GM23338 (cell line): ENCODE measurements around the gene FGF4. TPM values are rescaled to one million over a fixed set of nuclear protein-coding genes. Genes with fewer than 3 reads are reported as not detected.

Experiments used
- ATAC-seq: fragments of 200-7000 bp; cut with Tn5 transposase; 3 replicates; pipeline ENCODE4 v1.9.1; 2020
- DNase-seq: peaks from one replicate; pipeline ENCODE4 v3.0.0-alpha.2; 2015; ENCODE audit warnings: low spot score
- H2AFZ ChIP-seq: fragments of 200-600 bp; sonication (generic); 2 replicates; pipeline ENCODE4 v1.8.0; 2016; ENCODE audit warnings: antibody characterized with exemption, mild to moderate bottlenecking, moderate library complexity
- H3F3A ChIP-seq: fragments of 200-600 bp; sonication (generic); replicated peaks from 2 replicates; pipeline ENCODE4 v1.8.0; 2017; ENCODE audit warnings: antibody characterized with exemption, mixed run types, low read depth
- H3K27ac ChIP-seq: fragments of 200-600 bp; sonication (generic); 2 replicates; pipeline ENCODE4 v1.6.1; 2016; ENCODE audit warnings: low read depth
- H3K27me3 ChIP-seq: fragments of 200-600 bp; sonication (generic); 2 replicates; pipeline ENCODE4 v1.8.0; 2016; ENCODE audit warnings: mild to moderate bottlenecking, mixed run types, moderate library complexity; ENCODE audit not compliant: insufficient read depth
- H3K36me3 ChIP-seq: fragments of 200-600 bp; sonication (generic); 2 replicates; pipeline ENCODE4 v1.8.0; 2016; ENCODE audit warnings: mild to moderate bottlenecking; ENCODE audit not compliant: insufficient read depth
- H3K4me1 ChIP-seq: fragments of 200-600 bp; sonication (generic); 2 replicates; pipeline ENCODE4 v1.8.0; 2016; ENCODE audit warnings: mild to moderate bottlenecking, moderate library complexity; ENCODE audit not compliant: insufficient read depth
- H3K4me2 ChIP-seq: fragments of 200-600 bp; sonication (generic); 2 replicates; pipeline ENCODE4 v1.7.1; 2017; ENCODE audit warnings: mixed run types
- H3K4me3 ChIP-seq: fragments of 200-600 bp; sonication (generic); 2 replicates; pipeline ENCODE4 v1.6.1; 2016; ENCODE audit warnings: mixed run types
- H3K79me2 ChIP-seq: fragments of 200-600 bp; sonication (generic); replicated peaks from 2 replicates; pipeline ENCODE4 v1.8.0; 2017; ENCODE audit warnings: mild to moderate bottlenecking; ENCODE audit not compliant: insufficient read depth
- H3K9me2 ChIP-seq: fragments of 200-600 bp; sonication (generic); 2 replicates; pipeline ENCODE4 v1.8.0; 2017; ENCODE audit not compliant: insufficient read depth
- H4K20me1 ChIP-seq: fragments of 200-600 bp; sonication (generic); replicated peaks from 2 replicates; pipeline ENCODE4 v1.8.0; 2017; ENCODE audit warnings: mild to moderate bottlenecking; ENCODE audit not compliant: insufficient read depth
- H3K27ac Mint-ChIP-seq: 2 replicates; pipeline ENCODE4 v1.8.0; 2020; ENCODE audit warnings: inconsistent platforms, mild to moderate bottlenecking, moderate library complexity, mixed read lengths
- H3K27me3 Mint-ChIP-seq: 3 replicates; pipeline ENCODE4 v1.8.0; 2022; ENCODE audit warnings: low read depth, mild to moderate bottlenecking, moderate library complexity, mixed read lengths, inconsistent platforms; ENCODE audit not compliant: insufficient read depth, poor library complexity
- H3K36me3 Mint-ChIP-seq: 3 replicates; pipeline ENCODE4 v1.8.0; 2021; ENCODE audit warnings: low read depth, mild to moderate bottlenecking, inconsistent platforms, moderate library complexity, mixed read lengths
- H3K4me1 Mint-ChIP-seq: 3 replicates; pipeline ENCODE4 v1.8.0; 2020; ENCODE audit warnings: mild to moderate bottlenecking, inconsistent platforms, mixed read lengths
- H3K4me3 Mint-ChIP-seq: 3 replicates; pipeline ENCODE4 v1.8.0; 2021; ENCODE audit warnings: moderate library complexity, mild to moderate bottlenecking, inconsistent platforms, mixed read lengths
- H3K9me3 Mint-ChIP-seq: 3 replicates; pipeline ENCODE4 v1.8.0; 2020; ENCODE audit warnings: moderate library complexity, mild to moderate bottlenecking, inconsistent platforms, mixed read lengths
- CREB1 ChIP-seq: fragments of 250-450 bp; sonication (Bioruptor Pico); IDR thresholded peaks from 2 replicates; pipeline ENCODE4 v1.5.0; 2020; ENCODE audit warnings: low read depth, mild to moderate bottlenecking, moderate library complexity
- CTCF ChIP-seq, 2 experiments: fragments of 200-600 bp in 1 of 2; sonication (generic) in 1 of 2; conservative IDR thresholded peaks; 2 replicates each; pipeline versions ENCODE4 v1.5.1 to v1.6.1; 2016 to 2017; ENCODE audit warnings: antibody characterized with exemption in 2 of 2, low read depth in 2 of 2, mild to moderate bottlenecking in 2 of 2, moderate library complexity in 1 of 2
- ETS1 ChIP-seq: IDR thresholded peaks from 2 replicates; pipeline ENCODE4 v1.6.1; 2016; ENCODE audit warnings: antibody characterized with exemption
- EZH2 ChIP-seq: fragments of 200-600 bp; sonication (generic); IDR thresholded peaks from one replicate; pipeline ENCODE4 v1.8.0; 2017; ENCODE audit warnings: antibody characterized with exemption, mild to moderate bottlenecking, low read depth; ENCODE audit not compliant: unreplicated experiment
- EZH2phosphoT487 ChIP-seq: fragments of 200-600 bp; sonication (generic); IDR thresholded peaks from one replicate; pipeline ENCODE4 v1.8.1; 2018; ENCODE audit warnings: antibody characterized with exemption; ENCODE audit not compliant: unreplicated experiment
- POLR2AphosphoS5 ChIP-seq: IDR thresholded peaks from 2 replicates; pipeline ENCODE4 v1.6.1; 2016; ENCODE audit warnings: antibody characterized with exemption, low read depth
- REST ChIP-seq: IDR thresholded peaks from one replicate; pipeline ENCODE4 v1.6.1; 2018; ENCODE audit warnings: antibody characterized with exemption; ENCODE audit not compliant: unreplicated experiment
- STAT1 ChIP-seq: IDR thresholded peaks from one replicate; pipeline ENCODE4 v1.6.1; 2016; ENCODE audit warnings: antibody characterized with exemption; ENCODE audit not compliant: unreplicated experiment
- ZNF114 ChIP-seq: fragments of 250-450 bp; sonication (Bioruptor Pico); IDR thresholded peaks from 2 replicates; pipeline ENCODE4 v1.5.0; 2020; ENCODE audit warnings: mild to moderate bottlenecking, moderate library complexity
- ZNF462 ChIP-seq: fragments of 250-450 bp; sonication (Bioruptor Pico); IDR thresholded peaks from 2 replicates; pipeline ENCODE4 v1.5.0; 2020; ENCODE audit warnings: mild to moderate bottlenecking, moderate library complexity
- polyA plus RNA-seq: library from polyadenylated mRNA; unstranded; fragments of >200 nt; fragmentation: Nextera tagmentation; extraction: Ambion mirVana; gene quantifications from 2 replicates; pipeline ENCODE4 v1.2.1, GENCODE V29; 2016
- total RNA-seq: library from RNA; depleted of rRNA; stranded (reverse); fragments of >200 nt; shearing (Covaris generic); gene quantifications from 2 replicates; pipeline ENCODE4 v1.2.3, GENCODE V29; 2014

FGF4 gene
- total and polyA plus RNA-seq, 2 experiments from 2014 or later: 4.8 to 13.1 TPM

- H3K4me3 Mint-ChIP-seq: no peak overlapping the region
- Histone ChIP-seq H3K4me3 (no peak overlapping the region), H3K27me3 (no peaks in the 10 kb centered on the region), H3F3A (no peaks in the 10 kb centered on the region), H3K4me2 (no peak overlapping the region), H3K36me3 (no peaks in the 10 kb centered on the region), H2AFZ (no peak overlapping the region), H3K4me1 (no peaks in the 10 kb centered on the region; the same call in 1 of the 2 replicates), H4K20me1 (no peaks in the 10 kb centered on the region), H3K79me2 (no peaks in the 10 kb centered on the region), H3K27ac (no peak overlapping the region), H3K9me2 (no peaks in the 10 kb centered on the region)
- DNase-seq: no peak
- no peak overlapping the region for H3K27ac Mint-ChIP-seq
- peaks cover 7% of the 10 kb centered on the region; the same call in 2 of the 3 replicates for H3K4me1 Mint-ChIP-seq
- H3K36me3 Mint-ChIP-seq: peaks cover 8% of the 10 kb centered on the region; the same call in 2 of the 3 replicates
- peaks cover 6% of the 10 kb centered on the region for H3K27me3 Mint-ChIP-seq
- no peak for ATAC-seq
- H3K9me3 Mint-ChIP-seq: peaks cover 18% of the 10 kb centered on the region
- TF ChIP-seq EZH2phosphoT487 (no peak), REST (no peak), EZH2 (no peak), POLR2AphosphoS5 (no peak), CREB1 (CRISPR knock-in tag) (no peak), ZNF462 (no peak), CTCF (conservative IDR thresholded peaks at IDR 0.05; ENCODE audit: low read depth in 2 of 2) (no peak), STAT1 (no peak), ZNF114 (CRISPR knock-in tag) (no peak), ETS1 (no peak)
Observed at GRCh38 chr11:69730500-69730899, 44.6 kb downstream of the FGF4 start.
